OCI-LY1 (cell line): ENCODE data around the gene MPG.

Source experiments
- H2AFZ ChIP-seq: fragments of 200-600 bp; sonication (generic), shearing (Covaris generic); 2 replicates; pipeline ENCODE4 v1.6.0; 2014; ENCODE audit warnings: antibody characterized with exemption, mild to moderate bottlenecking, low read length
- H3F3A ChIP-seq: fragments of 200-600 bp; sonication (generic), shearing (Covaris generic); 2 replicates; pipeline ENCODE4 v1.6.0; 2014; ENCODE audit warnings: mild to moderate bottlenecking, antibody characterized with exemption, low read length, moderate library complexity; ENCODE audit not compliant: insufficient read depth
- H3K27ac ChIP-seq: fragments of 200-600 bp; sonication (generic); 2 replicates; pipeline ENCODE4 v1.5.1; 2014; ENCODE audit warnings: low read length, mixed run types, mild to moderate bottlenecking, low read depth; ENCODE audit not compliant: poor library complexity, severe bottlenecking
- H3K27me3 ChIP-seq: fragments of 200-600 bp; sonication (generic); 2 replicates; pipeline ENCODE4 v1.6.0; 2014; ENCODE audit warnings: antibody characterized with exemption, mild to moderate bottlenecking, low read length, moderate library complexity; ENCODE audit not compliant: insufficient read depth
- H3K36me3 ChIP-seq: fragments of 200-600 bp; sonication (generic); 2 replicates; pipeline ENCODE4 v1.6.1; 2014; ENCODE audit warnings: mild to moderate bottlenecking, antibody characterized with exemption, low read length, moderate library complexity, mixed read lengths; ENCODE audit not compliant: insufficient read depth
- H3K4me1 ChIP-seq: fragments of 200-600 bp; sonication (generic); 2 replicates; pipeline ENCODE4 v1.5.1; 2014; ENCODE audit warnings: mild to moderate bottlenecking, low read length, moderate library complexity; ENCODE audit not compliant: insufficient read depth, severe bottlenecking
- H3K4me2 ChIP-seq: fragments of 200-600 bp; sonication (generic), shearing (Covaris generic); 2 replicates; pipeline ENCODE4 v1.6.1; 2014; ENCODE audit warnings: low read length
- H3K4me3 ChIP-seq: fragments of 200-600 bp; sonication (generic); 2 replicates; pipeline ENCODE4 v1.5.1; 2014; ENCODE audit warnings: low read length, low read depth, mild to moderate bottlenecking, mixed read lengths; ENCODE audit not compliant: poor library complexity, severe bottlenecking
- H3K79me2 ChIP-seq: fragments of 200-600 bp; shearing (Covaris generic); 2 replicates; pipeline ENCODE4 v1.6.1; 2016; ENCODE audit warnings: mixed run types, low read length, mixed read lengths; ENCODE audit not compliant: insufficient read depth
- H3K9ac ChIP-seq: fragments of 200-600 bp; sonication (generic), shearing (Covaris generic); 2 replicates; pipeline ENCODE4 v1.6.1; 2014; ENCODE audit warnings: mild to moderate bottlenecking, low read length, mixed read lengths
- H3K9me2 ChIP-seq: fragments of 200-600 bp; sonication (generic), shearing (Covaris generic); 2 replicates; pipeline ENCODE4 v1.6.1; 2014; ENCODE audit warnings: low read depth, mild to moderate bottlenecking, low read length, mixed read lengths
- H3K9me3 ChIP-seq: fragments of 200-600 bp; shearing (Covaris generic); 2 replicates; pipeline ENCODE4 v1.6.1; 2014; ENCODE audit warnings: low read length, mixed read lengths
- H4K20me1 ChIP-seq: fragments of 200-600 bp; sonication (generic), shearing (Covaris generic); 2 replicates; pipeline ENCODE4 v1.6.0; 2016; ENCODE audit warnings: mild to moderate bottlenecking, low read length; ENCODE audit not compliant: insufficient read depth
- EZH2 ChIP-seq: fragments of 200-600 bp; sonication (generic), shearing (Covaris generic); IDR thresholded peaks from 2 replicates; pipeline ENCODE4 v1.8.0; 2017; ENCODE audit warnings: borderline replicate concordance, mixed run types, mild to moderate bottlenecking, antibody characterized with exemption, low read length, moderate library complexity, mixed read lengths
- TF ChIP-seq, protein P1 (sequence below): fragments of 200-600 bp; sonication (generic), shearing (Covaris generic); IDR thresholded peaks from 2 replicates; pipeline ENCODE4 v1.5.1; 2017; ENCODE audit warnings: mild to moderate bottlenecking, antibody characterized with exemption, low read length, moderate library complexity, mixed read lengths

The MPG gene

DNA sequence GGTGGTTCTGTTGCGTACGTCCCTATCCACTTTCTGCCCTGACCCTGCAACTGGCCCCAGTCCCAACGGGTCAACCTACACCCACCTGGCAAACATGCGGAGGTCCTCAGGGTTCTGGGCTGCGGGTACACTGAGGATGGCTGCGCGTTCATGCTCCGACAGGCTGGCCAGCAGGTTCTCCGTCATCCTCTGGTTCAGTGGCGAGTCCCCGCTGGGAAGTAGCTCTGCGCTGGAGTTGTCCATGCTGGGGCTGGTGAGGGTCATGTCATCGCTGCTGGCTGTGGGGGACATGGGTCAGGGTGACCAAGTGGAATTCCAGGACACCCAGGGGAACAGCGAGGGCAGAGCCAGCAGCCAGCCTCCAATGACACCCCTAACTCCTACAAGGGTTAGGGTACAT, 10.6 kb downstream of the MPG start:
- no peaks in the 10 kb centered on the region for H3K9me3 ChIP-seq
- no peaks in the 10 kb centered on the region for H3F3A ChIP-seq
- peaks cover 14% of the 10 kb centered on the region for H3K4me1 ChIP-seq
- H3K79me2 ChIP-seq = no peaks in the 10 kb centered on the region
- no peaks in the 10 kb centered on the region for H3K9me2 ChIP-seq
- H3K27ac ChIP-seq = no peak overlapping the region
- H3K36me3 ChIP-seq = peaks cover 46% of the 10 kb centered on the region
- no peaks in the 10 kb centered on the region for H3K27me3 ChIP-seq
- TF ChIP-seq, protein P1, sequence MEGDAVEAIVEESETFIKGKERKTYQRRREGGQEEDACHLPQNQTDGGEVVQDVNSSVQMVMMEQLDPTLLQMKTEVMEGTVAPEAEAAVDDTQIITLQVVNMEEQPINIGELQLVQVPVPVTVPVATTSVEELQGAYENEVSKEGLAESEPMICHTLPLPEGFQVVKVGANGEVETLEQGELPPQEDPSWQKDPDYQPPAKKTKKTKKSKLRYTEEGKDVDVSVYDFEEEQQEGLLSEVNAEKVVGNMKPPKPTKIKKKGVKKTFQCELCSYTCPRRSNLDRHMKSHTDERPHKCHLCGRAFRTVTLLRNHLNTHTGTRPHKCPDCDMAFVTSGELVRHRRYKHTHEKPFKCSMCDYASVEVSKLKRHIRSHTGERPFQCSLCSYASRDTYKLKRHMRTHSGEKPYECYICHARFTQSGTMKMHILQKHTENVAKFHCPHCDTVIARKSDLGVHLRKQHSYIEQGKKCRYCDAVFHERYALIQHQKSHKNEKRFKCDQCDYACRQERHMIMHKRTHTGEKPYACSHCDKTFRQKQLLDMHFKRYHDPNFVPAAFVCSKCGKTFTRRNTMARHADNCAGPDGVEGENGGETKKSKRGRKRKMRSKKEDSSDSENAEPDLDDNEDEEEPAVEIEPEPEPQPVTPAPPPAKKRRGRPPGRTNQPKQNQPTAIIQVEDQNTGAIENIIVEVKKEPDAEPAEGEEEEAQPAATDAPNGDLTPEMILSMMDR = no peak
- no peak for TF ChIP-seq EZH2
- H4K20me1 ChIP-seq = no peaks in the 10 kb centered on the region
- H3K4me2 ChIP-seq = no peak overlapping the region
- no peak overlapping the region for H3K9ac ChIP-seq
- H2AFZ ChIP-seq = no peak overlapping the region
- no peak overlapping the region for H3K4me3 ChIP-seq

DNA sequence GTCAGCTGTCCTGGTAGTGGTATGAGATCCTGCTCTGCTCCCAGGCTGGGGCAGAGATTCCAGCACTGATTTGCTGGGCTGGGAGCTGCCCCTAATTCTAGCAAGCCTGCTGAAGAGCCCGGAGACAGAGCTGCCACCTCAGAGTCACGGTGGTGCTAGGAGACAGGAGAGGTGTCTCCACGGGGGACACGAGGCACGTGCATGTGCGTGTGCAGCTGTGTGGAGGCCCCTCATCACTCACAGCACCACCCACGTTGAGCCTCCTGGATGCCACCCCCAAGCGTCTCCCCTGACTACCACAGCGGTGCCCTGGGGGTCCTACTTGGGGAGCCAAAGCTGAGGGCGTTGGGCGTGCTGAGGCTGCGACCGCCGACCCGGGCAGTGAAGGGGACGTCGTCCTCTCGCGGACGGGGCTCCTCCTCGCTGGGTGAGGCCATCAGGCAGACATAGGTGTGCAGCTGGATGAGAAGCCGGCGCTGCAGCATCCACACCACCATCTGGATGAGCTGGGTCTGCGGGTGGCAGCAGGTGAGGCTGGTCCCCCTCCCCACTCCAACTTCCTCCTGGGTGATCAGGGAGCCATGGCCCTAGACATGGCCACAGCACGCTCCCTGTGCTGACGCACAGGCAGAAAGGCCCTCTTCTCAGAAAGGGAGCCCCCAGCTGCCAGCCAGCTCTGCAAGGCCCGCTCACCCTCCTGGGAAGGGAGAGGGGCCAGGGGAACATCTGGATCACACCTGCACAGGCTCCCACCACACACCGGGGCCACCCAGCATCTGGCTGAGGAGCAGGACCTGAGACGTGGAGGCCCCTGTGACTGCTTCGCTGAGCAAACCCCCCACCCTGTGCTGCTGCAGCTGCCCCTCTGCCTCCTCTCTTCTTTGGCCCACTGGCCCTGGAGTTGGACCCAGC, 11.6 kb downstream of the MPG start:
- peaks cover 46% of the 10 kb centered on the region for H3K36me3 ChIP-seq

DNA sequence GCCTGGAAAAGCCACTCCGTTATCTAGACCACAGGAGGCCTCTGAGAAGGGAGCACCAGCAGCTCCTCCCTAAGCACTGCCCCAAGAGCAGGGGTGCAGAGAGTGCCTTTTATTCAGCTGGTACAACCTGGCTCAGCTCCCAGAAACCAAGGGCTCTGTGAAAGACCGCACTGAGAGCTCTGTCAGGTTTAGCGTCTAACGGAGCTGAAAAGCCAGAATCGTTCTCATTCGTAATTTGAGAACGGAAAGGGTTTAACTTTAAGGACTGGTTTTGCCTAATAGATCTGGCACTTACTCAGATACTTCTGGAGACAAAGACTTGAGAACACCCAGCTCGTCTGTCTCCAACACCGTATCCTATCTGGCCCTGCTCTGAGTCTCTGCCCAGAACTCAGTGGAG, 13.5 kb downstream of the MPG start:
- Histone ChIP-seq H3K79me2 (no peaks in the 10 kb centered on the region), H3K9me2 (no peaks in the 10 kb centered on the region), H3K4me1 (no peaks in the 10 kb centered on the region), H4K20me1 (no peaks in the 10 kb centered on the region), H2AFZ (no peak overlapping the region), H3K27me3 (no peaks in the 10 kb centered on the region), H3K4me2 (no peak overlapping the region), H3K4me3 (no peak overlapping the region), H3K27ac (no peak overlapping the region), H3K9me3 (no peaks in the 10 kb centered on the region), H3K9ac (no peak overlapping the region), H3F3A (no peaks in the 10 kb centered on the region), H3K36me3 (peaks cover 31% of the 10 kb centered on the region; the same call in 1 of the 2 replicates)
- no peak for TF ChIP-seq EZH2
- TF ChIP-seq, protein P1 = no peak

More for the DNA sequence above, 11.6 kb downstream of the MPG start:
- Histone ChIP-seq H4K20me1 (no peaks in the 10 kb centered on the region), H3K79me2 (no peaks in the 10 kb centered on the region), H3K4me3 (no peak overlapping the region), H3K9me2 (no peaks in the 10 kb centered on the region), H3K4me1 (peaks cover 4% of the 10 kb centered on the region), H3K9me3 (no peaks in the 10 kb centered on the region), H3F3A (no peaks in the 10 kb centered on the region), H3K27ac (no peak overlapping the region), H3K4me2 (no peak overlapping the region), H2AFZ (no peak overlapping the region), H3K27me3 (no peaks in the 10 kb centered on the region), H3K9ac (no peak overlapping the region)
- TF ChIP-seq EZH2 = no peak
- TF ChIP-seq, protein P1 = no peak
